Osteoblast (primary cell): ENCODE results near the gene RIN1. TPM values are rescaled to one million over a fixed set of nuclear protein-coding genes. Genes with fewer than 3 reads are reported as not detected.

Experiments used
- DNase-seq: peaks from one replicate; pipeline ENCODE4 v3.0.0; 2011; ENCODE audit warnings: low spot score, mixed read lengths; ENCODE audit not compliant: insufficient read length; ENCODE audit errors: missing footprints
- H2AFZ ChIP-seq: 2 replicates; pipeline ENCODE4 v1.6.0; 2011; ENCODE audit warnings: mild to moderate bottlenecking, low read length
- H3K27ac ChIP-seq: 2 replicates; pipeline ENCODE4 v1.5.1; 2011; ENCODE audit warnings: mild to moderate bottlenecking, low read depth, low read length, moderate library complexity
- H3K27me3 ChIP-seq: 2 replicates; pipeline ENCODE4 v1.6.0; 2012; ENCODE audit warnings: mild to moderate bottlenecking, control low read depth, inconsistent platforms, low read length, moderate library complexity; ENCODE audit not compliant: insufficient read depth
- H3K36me3 ChIP-seq: 2 replicates; pipeline ENCODE4 v1.5.1; 2011; ENCODE audit warnings: mild to moderate bottlenecking, low read length, control low read depth, moderate library complexity; ENCODE audit not compliant: insufficient read depth
- H3K4me1 ChIP-seq: 2 replicates; pipeline ENCODE4 v1.5.1; 2011; ENCODE audit warnings: mild to moderate bottlenecking, low read length, control low read depth, moderate library complexity; ENCODE audit not compliant: insufficient read depth
- H3K4me2 ChIP-seq: 2 replicates; pipeline ENCODE4 v1.6.0; 2011; ENCODE audit warnings: mild to moderate bottlenecking, low read length; ENCODE audit not compliant: insufficient read depth
- H3K4me3 ChIP-seq: fragments of 200-600 bp; sonication (generic); 3 replicates; pipeline ENCODE4 v1.5.1; 2012; ENCODE audit warnings: mild to moderate bottlenecking, low read length, inconsistent platforms; ENCODE audit not compliant: insufficient read depth
- H3K79me2 ChIP-seq: 2 replicates; pipeline ENCODE4 v1.6.0; 2012; ENCODE audit warnings: mild to moderate bottlenecking, low read length, control low read depth, inconsistent platforms; ENCODE audit not compliant: insufficient read depth
- H3K9me3 ChIP-seq: 2 replicates; pipeline ENCODE4 v1.5.1; 2011; ENCODE audit warnings: low read depth, low read length, control low read depth
- H4K20me1 ChIP-seq: 2 replicates; pipeline ENCODE4 v1.6.0; 2012; ENCODE audit warnings: mild to moderate bottlenecking, low read length, control low read depth; ENCODE audit not compliant: insufficient read depth
- total RNA-seq: library from RNA; depleted of rRNA; stranded (reverse); fragments of >200 nt; gene quantifications from 2 replicates; pipeline ENCODE4 v1.2.3, GENCODE V29; 2012
- TF ChIP-seq, protein P1 (sequence below): IDR thresholded peaks from 2 replicates; pipeline ENCODE4 v1.5.1; 2011; ENCODE audit warnings: mild to moderate bottlenecking, low read depth, low read length, moderate library complexity; ENCODE audit errors: extremely low read depth

The RIN1 gene
- total RNA-seq, 1 donor, result 27.1 TPM

DNA sequence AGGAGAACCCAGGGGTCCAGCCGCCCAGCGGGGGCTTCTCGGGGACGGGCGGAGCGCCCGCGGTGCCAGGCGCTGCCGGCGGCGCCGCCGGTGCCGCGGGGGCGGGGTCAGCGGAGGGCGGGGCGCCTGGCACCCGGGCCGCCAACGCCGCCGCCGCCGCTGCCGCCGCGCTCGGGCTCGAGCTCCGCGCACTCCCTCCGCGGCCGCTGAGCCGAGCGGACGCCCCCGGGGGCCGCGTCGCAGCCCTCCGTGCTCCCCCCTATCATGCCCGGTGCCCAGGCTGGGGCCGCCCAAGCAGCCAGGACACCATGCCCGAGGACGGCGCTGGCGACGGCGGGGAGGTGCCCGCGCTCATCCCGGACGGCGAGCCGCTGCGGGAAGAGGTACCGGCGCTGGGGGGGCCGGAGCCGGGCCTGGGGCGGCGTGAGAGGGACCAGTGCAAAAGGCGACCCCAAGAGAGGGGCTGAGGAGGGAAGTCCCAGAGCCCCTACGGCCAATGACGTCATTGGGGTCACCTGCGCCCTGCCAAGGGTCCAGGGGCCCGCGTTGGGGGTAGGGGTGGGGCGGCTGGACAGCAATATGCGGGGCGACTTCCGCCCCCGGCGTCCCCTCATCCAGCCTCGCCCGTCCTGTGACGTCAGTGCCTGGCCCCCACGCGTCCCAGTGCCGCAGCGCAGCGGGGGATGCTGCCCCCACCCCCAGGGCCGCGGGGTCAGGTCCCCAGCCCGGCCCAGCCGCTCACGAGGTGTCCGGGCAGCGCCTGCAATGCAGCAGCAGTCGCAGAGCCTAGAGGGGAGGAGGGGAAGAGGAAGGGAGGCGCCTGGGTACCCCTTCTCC lies 44.3 kb downstream of the RIN1 start, which contains the start of gene TMEM151A:
TMEM151A (plus strand) TSS at position 189 of the 837 bp plus-strand sequence; CDS start at position 309, 120 bp downstream.
- peak within 1 kb of the TSS; percentile 32 for H3K4me2 ChIP-seq
- DNase-seq, result peak; percentile 86
- TF ChIP-seq, protein P1, sequence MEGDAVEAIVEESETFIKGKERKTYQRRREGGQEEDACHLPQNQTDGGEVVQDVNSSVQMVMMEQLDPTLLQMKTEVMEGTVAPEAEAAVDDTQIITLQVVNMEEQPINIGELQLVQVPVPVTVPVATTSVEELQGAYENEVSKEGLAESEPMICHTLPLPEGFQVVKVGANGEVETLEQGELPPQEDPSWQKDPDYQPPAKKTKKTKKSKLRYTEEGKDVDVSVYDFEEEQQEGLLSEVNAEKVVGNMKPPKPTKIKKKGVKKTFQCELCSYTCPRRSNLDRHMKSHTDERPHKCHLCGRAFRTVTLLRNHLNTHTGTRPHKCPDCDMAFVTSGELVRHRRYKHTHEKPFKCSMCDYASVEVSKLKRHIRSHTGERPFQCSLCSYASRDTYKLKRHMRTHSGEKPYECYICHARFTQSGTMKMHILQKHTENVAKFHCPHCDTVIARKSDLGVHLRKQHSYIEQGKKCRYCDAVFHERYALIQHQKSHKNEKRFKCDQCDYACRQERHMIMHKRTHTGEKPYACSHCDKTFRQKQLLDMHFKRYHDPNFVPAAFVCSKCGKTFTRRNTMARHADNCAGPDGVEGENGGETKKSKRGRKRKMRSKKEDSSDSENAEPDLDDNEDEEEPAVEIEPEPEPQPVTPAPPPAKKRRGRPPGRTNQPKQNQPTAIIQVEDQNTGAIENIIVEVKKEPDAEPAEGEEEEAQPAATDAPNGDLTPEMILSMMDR, result no peak

DNA sequence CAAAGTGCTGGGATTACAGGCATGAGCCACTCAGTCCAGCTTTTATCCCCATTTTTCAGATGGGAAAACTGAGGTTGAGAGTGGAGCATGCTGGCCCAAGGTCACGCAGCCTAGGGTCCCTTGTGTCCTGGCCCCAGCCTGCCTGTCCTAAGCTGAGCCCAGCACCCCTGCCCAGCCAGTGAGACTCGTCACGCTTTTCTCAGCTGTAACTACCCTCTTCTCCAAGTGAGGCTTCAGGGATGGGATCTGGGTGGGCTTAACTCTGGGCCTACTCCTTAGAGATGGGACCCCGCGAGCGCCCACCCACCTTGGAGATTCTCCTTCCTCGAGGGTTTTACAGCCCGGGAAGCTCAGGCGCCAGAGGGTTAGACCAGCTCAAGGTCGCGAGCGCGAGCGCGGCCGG lies 44.9 kb downstream of the RIN1 start:
- H2AFZ ChIP-seq, result no peak overlapping the region
- peaks cover 21% of the 10 kb centered on the region for H3K4me1 ChIP-seq
- H3K36me3 ChIP-seq, result peaks cover 8% of the 10 kb centered on the region
- no peaks in the 10 kb centered on the region for H3K9me3 ChIP-seq
- TF ChIP-seq, protein P1, result no peak
- H3K27ac ChIP-seq, result no peak overlapping the region
- H4K20me1 ChIP-seq, result peaks cover 6% of the 10 kb centered on the region
- peak; percentile 73 for DNase-seq
- H3K27me3 ChIP-seq, result peaks cover 36% of the 10 kb centered on the region
- no peak overlapping the region for H3K4me3 ChIP-seq
- H3K79me2 ChIP-seq, result peaks cover 26% of the 10 kb centered on the region
- no peak overlapping the region for H3K4me2 ChIP-seq

More for the DNA sequence above, 44.3 kb downstream of the RIN1 start, which contains the start of gene TMEM151A:
- Histone ChIP-seq H3K9me3 (no peaks in the 10 kb centered on the region), H3K27ac (no peak within 1 kb of the TSS), H3K4me3 (peak within 1 kb of the TSS; percentile 19), H4K20me1 (peaks cover 3% of the 10 kb centered on the region), H3K36me3 (peaks cover 3% of the 10 kb centered on the region), H3K27me3 (peaks cover 36% of the 10 kb centered on the region), H3K4me1 (peaks cover 21% of the 10 kb centered on the region), H3K79me2 (peaks cover 20% of the 10 kb centered on the region), H2AFZ (no peak within 1 kb of the TSS)

DNA sequence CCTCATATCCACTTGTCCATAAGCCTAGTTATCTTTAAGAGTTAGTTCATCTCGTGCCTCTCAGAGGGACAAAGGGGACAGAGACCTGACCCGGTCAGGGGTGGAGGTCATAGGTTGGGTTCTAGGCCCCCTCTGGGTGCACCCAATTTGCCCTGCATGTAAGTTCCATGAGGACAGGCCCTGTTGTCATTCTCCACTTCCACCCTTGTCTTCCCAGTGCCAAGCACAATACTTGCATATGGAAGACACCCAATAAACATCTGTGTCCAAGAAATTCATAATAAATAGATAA lies 46.0 kb downstream of the RIN1 start:
- H3K4me3 ChIP-seq, result no peak overlapping the region
- peak overlapping the region; percentile 97 for H3K4me2 ChIP-seq
- peaks cover 36% of the 10 kb centered on the region for H3K27me3 ChIP-seq

More for the DNA sequence above, 46.0 kb downstream of the RIN1 start:
- TF ChIP-seq, protein P1, result no peak
- Histone ChIP-seq H3K9me3 (no peaks in the 10 kb centered on the region), H3K4me1 (peaks cover 21% of the 10 kb centered on the region), H3K27ac (no peak overlapping the region), H3K36me3 (peaks cover 15% of the 10 kb centered on the region), H4K20me1 (peaks cover 14% of the 10 kb centered on the region), H2AFZ (no peak overlapping the region), H3K79me2 (peaks cover 36% of the 10 kb centered on the region)
- no peak for DNase-seq
